ENCODE data around the gene ISCA2.

GRCh38 chr14:74502236-74503019 is 8.9 kb downstream of the ISCA2 start:
- TF ChIP-seq CTCF (IDR thresholded peaks at IDR 0.05; ENCODE audit: insufficient read depth, low read depth, low read length), result peak; percentile 43
- TF ChIP-seq EZH2 (IDR thresholded peaks at IDR 0.05; ENCODE audit: insufficient read depth, low read length), result no peak

Measured in astrocyte (in vitro differentiated cells and primary cell).